Naive thymus-derived CD8-positive, alpha-beta T cell (primary cell): ENCODE results near the gene TREML2. TPM values are rescaled to one million over a fixed set of nuclear protein-coding genes. Genes with fewer than 3 reads are reported as not detected.

Source experiments
- ATAC-seq, 2 donors: fragments of 150-1000 bp; cut with Tn5 transposase in 1 of 2; sonication (Bioruptor Pico), chemical (Tn5 transposase) in 1 of 2; 1 replicate in 1 of 2; 2 replicates in 1 of 2; pipeline ENCODE4 v1.10.0; 2021; ENCODE audit warnings: mild to moderate bottlenecking in 2 of 2, moderate library complexity in 2 of 2
- POLR2A ChIA-PET: fragments of 350-600 bp; sonication (Branson Sonifier 250); formaldehyde crosslinking; loops from one replicate; lab custom pipeline; 2021; ENCODE audit warnings: antibody characterized with exemption; lab: Charles Lee
- DNase-seq, 10 donors: peaks; one replicate each; pipeline versions ENCODE4 v3.0.0 to v3.0.0-alpha.2; 2020 to 2022
- H3K27ac Mint-ChIP-seq, 10 donors: one replicate each; pipeline ENCODE4 v1.8.0; 2020 to 2022; ENCODE audit warnings: mild to moderate bottlenecking in 10 of 10, mixed read lengths in 10 of 10, moderate library complexity in 4 of 10, inconsistent platforms in 1 of 10
- H3K27me3 Mint-ChIP-seq, 5 donors: one replicate each; pipeline ENCODE4 v1.8.0; 2021 to 2022; ENCODE audit warnings: mixed read lengths in 5 of 5
- H3K36me3 Mint-ChIP-seq, 3 donors: one replicate each; pipeline ENCODE4 v1.8.0; 2020 to 2022; ENCODE audit warnings: mixed read lengths in 3 of 3, mild to moderate bottlenecking in 2 of 3, inconsistent platforms in 1 of 3
- H3K4me1 Mint-ChIP-seq, 4 donors: one replicate each; pipeline ENCODE4 v1.8.0; 2021 to 2022; ENCODE audit warnings: mixed read lengths in 4 of 4
- H3K4me3 Mint-ChIP-seq, 10 donors: one replicate each; pipeline ENCODE4 v1.8.0; 2020 to 2022; ENCODE audit warnings: mild to moderate bottlenecking in 10 of 10, mixed read lengths in 10 of 10, moderate library complexity in 6 of 10, inconsistent platforms in 1 of 10
- H3K9me3 Mint-ChIP-seq, 9 donors: one replicate each; pipeline ENCODE4 v1.8.0; 2020 to 2022; ENCODE audit warnings: mixed read lengths in 9 of 9, mild to moderate bottlenecking in 3 of 9, inconsistent platforms in 1 of 9, moderate library complexity in 1 of 9
- polyA plus RNA-seq, 3 donors: library from polyadenylated mRNA; unstranded; fragments of 300-500 nt; fragmentation: Illumina TruSeq; gene quantifications; one replicate each; pipeline ENCODE4 v1.2.3, GENCODE V29; 2021
- total RNA-seq, 8 experiments: library from RNA in 2 of 8; stranded (reverse) in 2 of 8; gene quantifications; one replicate each; pipeline ENCODE4 v1.2.3 and lab custom pipeline; 2021 to 2026

The TREML2 gene
- total and polyA plus RNA-seq, 5 experiments from 2014 or later = 0.65 to 1.9 (median 1.5) TPM

DNA sequence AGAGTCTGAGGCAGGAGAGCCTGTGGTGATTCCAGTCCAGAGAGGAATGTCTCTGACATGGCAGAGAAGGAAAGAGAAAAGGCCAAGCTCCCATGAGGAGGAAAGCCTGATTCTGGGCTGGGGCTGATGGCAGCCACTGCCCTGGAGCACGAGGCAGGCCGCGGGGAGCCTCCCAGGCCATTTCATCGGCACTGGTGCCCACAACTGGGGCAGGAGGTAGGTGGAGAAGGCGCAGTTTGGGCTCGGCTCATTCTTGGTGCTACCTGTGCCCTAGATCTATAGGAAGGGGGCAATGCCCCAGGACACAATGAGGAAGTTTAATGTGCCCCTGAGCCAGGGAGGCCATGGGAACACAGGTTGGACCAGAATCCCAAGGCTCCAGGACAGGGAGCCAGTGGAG, 44.2 kb downstream of the TREML2 start:
- Mint-ChIP-seq H3K36me3 (no peaks in the 10 kb centered on the region), H3K4me1 (peaks cover 0 to 8% (median 4%) of the 10 kb centered on the region in 4 donors), H3K27me3 (peaks cover 0 to 9% (median 4%) of the 10 kb centered on the region in 5 donors), H3K27ac (no peak overlapping the region), H3K9me3 (no peaks in the 10 kb centered on the region), H3K4me3 (peak overlapping the region in 1 of 10 donors; percentile 38)
- ATAC-seq = no peak
- no peak for DNase-seq
- POLR2A ChIA-PET = no interaction called here

DNA sequence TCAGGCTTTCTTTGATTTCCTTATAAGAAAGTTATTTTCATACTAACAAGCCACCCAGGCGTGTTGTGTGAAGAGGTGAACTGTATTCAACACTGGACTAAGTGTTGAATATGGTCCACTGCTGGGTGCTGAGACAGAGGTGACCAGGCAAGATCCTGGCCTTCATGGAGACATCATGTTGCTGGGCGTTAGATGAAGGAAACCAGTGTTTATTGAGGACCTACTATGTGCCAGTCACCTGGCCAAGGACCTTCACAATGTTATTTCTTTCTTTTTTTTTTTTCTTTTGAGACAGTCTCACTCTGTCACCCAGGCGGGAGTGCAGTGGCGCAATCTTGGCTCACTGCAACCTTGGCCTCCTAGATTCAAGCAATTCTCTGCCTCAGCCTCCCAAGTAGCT, 44.9 kb downstream of the TREML2 start:
- Mint-ChIP-seq H3K36me3 (no peaks in the 10 kb centered on the region), H3K4me1 (peaks cover 0 to 8% (median 6%) of the 10 kb centered on the region in 4 donors), H3K4me3 (no peak overlapping the region), H3K9me3 (no peaks in the 10 kb centered on the region), H3K27me3 (peaks cover 0 to 9% (median 0%) of the 10 kb centered on the region in 5 donors), H3K27ac (no peak overlapping the region)
- DNase-seq (no peak), ATAC-seq (no peak)
- POLR2A ChIA-PET = no interaction called here

DNA sequence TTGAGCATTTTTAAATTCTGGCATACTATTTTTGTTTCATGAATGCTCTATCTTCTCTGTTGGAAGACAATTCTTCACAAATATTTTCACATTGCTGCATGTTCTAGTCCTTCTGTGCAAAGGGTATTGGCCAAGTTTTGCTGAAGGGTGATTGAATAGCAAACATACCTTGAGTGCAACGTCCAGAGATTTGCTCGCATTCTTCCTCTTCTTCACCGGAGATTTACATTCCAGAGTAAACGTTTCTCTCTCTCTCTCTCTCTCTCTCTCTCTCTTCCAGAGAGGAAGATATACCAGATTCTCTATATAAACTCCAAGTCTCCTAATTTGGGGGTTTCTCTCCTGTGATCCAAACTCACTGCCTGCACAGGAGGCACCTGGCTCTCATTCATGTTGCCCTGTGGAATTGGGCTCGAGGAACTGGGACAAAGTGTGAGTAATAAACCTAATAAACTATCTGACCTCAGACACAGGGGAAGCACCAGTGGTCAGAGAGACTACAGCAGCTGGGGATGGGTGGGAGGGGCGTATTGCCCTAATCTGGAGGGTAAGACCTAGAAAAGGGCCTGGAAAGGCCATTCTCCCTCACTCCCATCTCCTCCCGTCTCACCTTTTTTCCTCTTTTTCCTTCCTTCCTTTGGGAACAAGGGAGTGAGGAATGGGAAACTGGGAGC, 45.7 kb downstream of the TREML2 start:
- Mint-ChIP-seq H3K27ac (no peak overlapping the region), H3K27me3 (peaks cover 0 to 9% (median 0%) of the 10 kb centered on the region in 5 donors), H3K9me3 (no peaks in the 10 kb centered on the region), H3K36me3 (no peaks in the 10 kb centered on the region), H3K4me3 (no peak overlapping the region), H3K4me1 (peaks cover 0 to 8% (median 6%) of the 10 kb centered on the region in 4 donors)
- DNase-seq (no peak), ATAC-seq (no peak)
- POLR2A ChIA-PET = no interaction called here

DNA sequence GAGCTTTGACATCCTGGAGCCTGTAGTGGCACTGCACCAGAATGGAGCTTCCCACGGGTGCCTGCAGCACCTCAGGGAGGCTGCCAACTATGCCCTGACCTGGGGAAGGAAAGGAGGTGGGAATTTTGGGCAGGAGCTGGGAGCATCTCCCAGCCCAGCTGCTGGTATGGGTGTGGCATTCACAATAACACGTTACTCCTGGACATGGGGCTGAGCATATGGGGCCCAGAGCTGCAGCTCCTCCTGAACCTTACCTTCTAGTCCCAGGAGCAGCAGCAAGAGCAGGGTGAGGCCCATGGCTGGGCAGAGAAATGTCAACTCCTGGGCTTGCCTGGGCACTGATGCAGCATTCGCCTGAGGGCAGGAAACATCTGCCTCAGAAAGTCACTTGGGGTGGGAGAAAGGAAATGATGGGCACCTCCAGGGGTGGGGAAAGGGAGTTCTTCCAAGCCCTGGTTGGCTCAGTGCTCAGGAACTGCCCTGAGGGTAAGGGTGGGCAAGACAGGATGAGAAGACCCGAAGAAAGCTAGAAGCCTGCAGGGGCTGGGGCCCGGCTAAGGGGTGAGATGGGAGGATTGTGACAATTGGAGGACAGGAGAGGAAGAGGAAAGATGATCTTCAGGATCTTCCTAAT, 46.8 kb downstream of the TREML2 start, which contains the start of gene TREML1:
Gene TREML1, minus strand, starts transcription at position 356 of the 634 bp plus-strand sequence. Its CDS starts 59 bp downstream, at position 297.
- Mint-ChIP-seq H3K27ac (peak within 1 kb of the TSS in 1 of 10 donors; percentile 86), H3K27me3 (peaks cover 0 to 4% (median 0%) of the 10 kb centered on the region in 5 donors), H3K4me3 (no peak within 1 kb of the TSS), H3K4me1 (peaks cover 0 to 8% (median 7%) of the 10 kb centered on the region in 4 donors), H3K9me3 (no peaks in the 10 kb centered on the region), H3K36me3 (peaks cover 0 to 5% (median 4%) of the 10 kb centered on the region in 3 donors)
- POLR2A ChIA-PET = no interaction called here
- DNase-seq (no peak), ATAC-seq (no peak)

DNA sequence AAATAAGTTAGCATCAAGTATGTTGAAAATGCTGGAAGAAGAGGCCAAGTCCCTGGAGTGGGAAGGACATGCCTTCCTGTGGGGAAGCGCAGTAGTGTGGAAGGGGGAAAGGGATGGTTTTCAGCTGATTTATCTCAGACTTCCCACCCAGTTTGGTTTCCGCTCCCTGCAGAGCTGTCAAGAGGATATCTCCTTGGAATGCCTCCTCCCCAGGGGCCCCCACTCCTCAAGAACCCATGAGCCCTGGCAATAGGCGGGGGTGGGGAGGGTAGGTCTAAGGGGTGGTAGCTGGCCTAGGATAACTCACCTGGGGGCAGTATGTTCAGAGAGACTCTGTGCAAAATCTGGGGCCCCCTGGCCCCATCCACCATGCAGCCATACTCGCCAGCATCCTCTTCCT, 47.5 kb downstream of the TREML2 start:
- peaks cover 3 to 11% (median 9%) of the 10 kb centered on the region in 4 donors for H3K4me1 Mint-ChIP-seq
- no peaks in the 10 kb centered on the region for H3K9me3 Mint-ChIP-seq

DNA sequence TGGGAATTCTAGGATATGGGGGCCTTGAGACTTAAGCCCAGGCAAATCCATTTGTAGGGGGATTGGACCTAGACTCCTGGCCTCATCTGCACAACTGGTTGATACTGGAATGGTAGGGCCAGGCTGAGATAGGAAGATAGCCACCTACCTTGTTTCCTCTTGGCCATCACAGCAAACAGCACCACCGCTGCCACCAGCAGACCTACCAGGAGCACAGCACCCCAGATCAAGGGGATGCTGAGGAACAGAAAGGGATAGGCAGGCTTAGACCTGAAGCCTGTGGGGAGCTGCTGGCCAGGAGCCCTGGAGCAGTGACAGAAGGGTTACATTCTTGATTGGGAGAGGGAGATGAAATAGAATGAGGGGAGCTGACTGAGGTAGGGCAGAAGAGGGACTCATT, 50.3 kb downstream of the TREML2 start:
- ATAC-seq = no peak
- no peak overlapping the region for H3K27ac Mint-ChIP-seq
- peaks cover 0 to 22% (median 20%) of the 10 kb centered on the region in 3 donors for H3K36me3 Mint-ChIP-seq
- POLR2A ChIA-PET = no interaction called here
- DNase-seq = peak in 1 of 10 donors; percentile 38
- H3K4me1 Mint-ChIP-seq = peaks cover 15 to 25% (median 18%) of the 10 kb centered on the region in 4 donors
- H3K27me3 Mint-ChIP-seq = no peaks in the 10 kb centered on the region
- no peaks in the 10 kb centered on the region for H3K9me3 Mint-ChIP-seq
- no peak overlapping the region for H3K4me3 Mint-ChIP-seq

More for the DNA sequence above, 47.5 kb downstream of the TREML2 start:
- Mint-ChIP-seq H3K27ac (peak overlapping the region in 1 of 10 donors; percentile 86), H3K4me3 (no peak overlapping the region), H3K36me3 (peaks cover 0 to 10% (median 10%) of the 10 kb centered on the region in 3 donors), H3K27me3 (peaks cover 0 to 4% (median 0%) of the 10 kb centered on the region in 5 donors)
- DNase-seq = no peak
- POLR2A ChIA-PET = no interaction called here
- no peak for ATAC-seq

DNA sequence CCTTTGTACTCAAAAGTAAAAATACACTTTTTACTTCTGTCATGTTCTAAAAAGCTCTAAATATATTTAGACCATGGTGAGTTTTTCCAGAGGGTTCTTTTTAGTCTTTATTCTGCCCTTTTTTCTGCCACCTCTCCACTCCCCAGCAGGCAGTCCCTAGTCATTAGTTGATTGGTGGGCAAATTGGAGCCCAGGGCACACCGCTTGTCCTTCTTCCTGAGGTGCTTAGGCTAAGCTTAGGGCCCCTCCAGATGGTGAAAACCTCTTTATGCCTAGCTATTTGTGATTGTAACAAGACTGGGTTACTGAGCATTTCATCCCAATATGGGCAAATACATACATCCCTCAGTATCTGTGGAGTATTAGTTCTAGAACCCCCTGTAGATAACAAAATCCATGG, 53.0 kb downstream of the TREML2 start:
- ATAC-seq (no peak), DNase-seq (no peak)
- H3K9me3 Mint-ChIP-seq = no peaks in the 10 kb centered on the region
- peaks cover 0 to 41% (median 41%) of the 10 kb centered on the region in 3 donors for H3K36me3 Mint-ChIP-seq
- peak overlapping the region in 4 of 10 donors; percentile 20 to 43 (median 40) for H3K4me3 Mint-ChIP-seq
- POLR2A ChIA-PET = no interaction called here
- no peaks in the 10 kb centered on the region for H3K27me3 Mint-ChIP-seq
- no peak overlapping the region for H3K27ac Mint-ChIP-seq
- H3K4me1 Mint-ChIP-seq = peaks cover 10 to 21% (median 16%) of the 10 kb centered on the region in 4 donors

Other genes starting within 250 kb of the TREML2 start
- gene UNC5CL, start 161.9 kb downstream of the TREML2 start, total RNA-seq = 1 to 10 TPM; 6.3 to 7.3 TPM
- gene UNC5CL, start 161.9 kb downstream of the TREML2 start, polyA plus RNA-seq = under 1 TPM in 2 of 3 donors, not detected in 1; 0.07 to 0.34 TPM
- gene TSPO2, start 158.7 kb downstream of the TREML2 start, total RNA-seq = not detected
- gene TSPO2, start 158.7 kb downstream of the TREML2 start, polyA plus RNA-seq = not detected
- not detected for gene APOBEC2, start 147.9 kb downstream of the TREML2 start, total RNA-seq
- under 1 TPM in 2 of 3 donors, not detected in 1; 0.39 to 0.45 TPM for gene APOBEC2, start 147.9 kb downstream of the TREML2 start, polyA plus RNA-seq
- 10 to 100 TPM; 48.7 to 52.1 TPM for gene OARD1, start 128.8 kb downstream of the TREML2 start, total RNA-seq
- 10 to 100 TPM; 41.2 to 48.5 (median 48.1) TPM for gene OARD1, start 128.8 kb downstream of the TREML2 start, polyA plus RNA-seq
- gene NFYA, start 128.2 kb downstream of the TREML2 start, total RNA-seq = 10 to 100 TPM; 58.9 to 60.0 TPM
- 10 to 100 TPM; 17.0 to 27.9 (median 20.4) TPM for gene NFYA, start 128.2 kb downstream of the TREML2 start, polyA plus RNA-seq
- gene TREML1, start 46.8 kb downstream of the TREML2 start, total RNA-seq = not detected
- gene TREML1, start 46.8 kb downstream of the TREML2 start, polyA plus RNA-seq = not detected
- under 1 TPM in 1 of 2 experiments, not detected in 1; 0.49 TPM for gene TREM2, start 38.0 kb downstream of the TREML2 start, total RNA-seq
- gene TREM2, start 38.0 kb downstream of the TREML2 start, polyA plus RNA-seq = not detected
- not detected for gene TREML4, start 27.2 kb upstream of the TREML2 start, total RNA-seq
- not detected for gene TREML4, start 27.2 kb upstream of the TREML2 start, polyA plus RNA-seq
- not detected for gene TREM1, start 85.5 kb upstream of the TREML2 start, total RNA-seq
- gene TREM1, start 85.5 kb upstream of the TREML2 start, polyA plus RNA-seq = under 1 TPM in 1 of 3 donors, not detected in 2; 0.36 TPM
- not detected for gene NCR2, start 134.5 kb upstream of the TREML2 start, total RNA-seq
- gene NCR2, start 134.5 kb upstream of the TREML2 start, polyA plus RNA-seq = not detected